Body of pancreas (tissue), 4 donors: ENCODE results near the gene SUPT20HL2. TPM values are rescaled to one million over a fixed set of nuclear protein-coding genes. Genes with fewer than 3 reads are reported as not detected.

Experiments used
- ATAC-seq: fragments of 150-250 bp; one replicate; pipeline ENCODE4 v1.9.1; 2016
- DNase-seq, 4 donors: peaks; one replicate each; pipeline ENCODE4 v3.0.0-alpha.2; 2019
- H3K27ac ChIP-seq, 4 donors: fragments of 200-600 bp; sonication (generic); 1 replicate in 3 of 4; 2 replicates in 1 of 4; pipeline versions ENCODE4 v1.5.1 to v1.6.1; 2016 to 2019; ENCODE audit warnings: mild to moderate bottlenecking in 1 of 4, mixed read lengths in 1 of 4, moderate library complexity in 1 of 4
- H3K27me3 ChIP-seq, 2 donors: fragments of 200-600 bp; sonication (generic); one replicate each; pipeline ENCODE4 v1.6.0; 2016; ENCODE audit warnings: mild to moderate bottlenecking in 1 of 2
- H3K36me3 ChIP-seq, 2 donors: fragments of 200-600 bp; sonication (generic); replicated peaks in 1 of 2; 2 replicates each; pipeline ENCODE4 v1.5.1; 2016; ENCODE audit warnings: low read depth in 2 of 2; ENCODE audit not compliant: insufficient read depth in 1 of 2
- H3K4me1 ChIP-seq: fragments of 200-600 bp; sonication (generic); one replicate; pipeline ENCODE4 v1.6.0; 2016
- H3K4me3 ChIP-seq, 2 donors: fragments of 200-600 bp; sonication (generic); 1 replicate in 1 of 2; 2 replicates in 1 of 2; pipeline ENCODE4 v1.5.1; 2016 to 2019
- H3K9me3 ChIP-seq, 3 donors: fragments of 200-600 bp; sonication (generic); 1 replicate in 2 of 3; 2 replicates in 1 of 3; pipeline ENCODE4 v1.5.1; 2016
- POLR2A ChIP-seq, 3 donors: fragments of 450-650 bp; IDR thresholded peaks; one replicate each; pipeline ENCODE4 v1.6.1; 2016; ENCODE audit warnings: antibody characterized with exemption in 3 of 3, mild to moderate bottlenecking in 2 of 3
- WGBS, 2 donors: methylation state at CpG; one replicate each; pipeline ENCODE4 v1.1.5; 2017; 5-methylcytosine and 5-hydroxymethylcytosine counted together
- intact Hi-C: fragments of 100-400 bp; cut with DNase I; formaldehyde crosslinking; loops from one replicate; pipeline ENCODE4 v1.15.1; 2023
- total RNA-seq, 2 donors: library from RNA; depleted of rRNA; stranded (reverse); fragments of >200 nt; gene quantifications; one replicate each; pipeline ENCODE4 v1.1.0, GENCODE V29; 2016
- TF ChIP-seq, protein P1 (sequence below), 7 experiments: fragments of 450-650 bp in 4 of 7; fragments of 200-600 bp in 3 of 7; sonication (generic) in 3 of 7; IDR thresholded peaks; one replicate each; pipeline ENCODE4 v1.5.1; 2016 to 2019; ENCODE audit warnings: antibody characterized with exemption in 7 of 7

Gene SUPT20HL2
- total RNA-seq, 2 donors from 2014 or later: not detected

DNA sequence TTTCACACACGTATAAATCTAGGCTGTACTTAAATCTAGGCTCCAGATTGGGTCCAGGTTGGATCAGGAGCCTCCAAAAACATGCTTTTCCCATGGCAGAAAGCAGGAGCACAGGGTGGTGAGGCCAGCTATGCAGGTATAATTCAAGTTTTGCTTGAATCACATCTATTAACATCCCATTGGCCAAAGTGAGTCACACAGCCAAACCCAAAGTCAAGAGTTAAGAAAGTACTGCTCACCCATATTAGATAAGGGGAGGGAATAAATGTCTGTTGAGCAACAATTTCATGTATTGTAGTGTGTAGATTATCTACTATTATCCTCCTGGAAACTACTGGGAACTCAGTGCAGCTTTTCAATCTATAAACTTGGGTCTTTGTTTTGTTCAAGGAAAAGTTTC lies 12.8 kb downstream of the SUPT20HL2 start:
- no peak for DNase-seq
- 83 to 100% methylated on average over 1 of the region's 1 CpG for WGBS, 2 donors
- intact Hi-C loops: no loop called here
- Histone ChIP-seq H3K36me3 (no peaks in the 10 kb centered on the region), H3K27me3 (no peaks in the 10 kb centered on the region), H3K9me3 (no peaks in the 10 kb centered on the region), H3K27ac (no peak overlapping the region), H3K4me1 (no peaks in the 10 kb centered on the region), H3K4me3 (no peak overlapping the region)
- no peak for ATAC-seq
- no peak for TF ChIP-seq POLR2A (IDR thresholded peaks at IDR 0.05)
- TF ChIP-seq, protein P1, sequence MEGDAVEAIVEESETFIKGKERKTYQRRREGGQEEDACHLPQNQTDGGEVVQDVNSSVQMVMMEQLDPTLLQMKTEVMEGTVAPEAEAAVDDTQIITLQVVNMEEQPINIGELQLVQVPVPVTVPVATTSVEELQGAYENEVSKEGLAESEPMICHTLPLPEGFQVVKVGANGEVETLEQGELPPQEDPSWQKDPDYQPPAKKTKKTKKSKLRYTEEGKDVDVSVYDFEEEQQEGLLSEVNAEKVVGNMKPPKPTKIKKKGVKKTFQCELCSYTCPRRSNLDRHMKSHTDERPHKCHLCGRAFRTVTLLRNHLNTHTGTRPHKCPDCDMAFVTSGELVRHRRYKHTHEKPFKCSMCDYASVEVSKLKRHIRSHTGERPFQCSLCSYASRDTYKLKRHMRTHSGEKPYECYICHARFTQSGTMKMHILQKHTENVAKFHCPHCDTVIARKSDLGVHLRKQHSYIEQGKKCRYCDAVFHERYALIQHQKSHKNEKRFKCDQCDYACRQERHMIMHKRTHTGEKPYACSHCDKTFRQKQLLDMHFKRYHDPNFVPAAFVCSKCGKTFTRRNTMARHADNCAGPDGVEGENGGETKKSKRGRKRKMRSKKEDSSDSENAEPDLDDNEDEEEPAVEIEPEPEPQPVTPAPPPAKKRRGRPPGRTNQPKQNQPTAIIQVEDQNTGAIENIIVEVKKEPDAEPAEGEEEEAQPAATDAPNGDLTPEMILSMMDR (IDR thresholded peaks at IDR 0.05): no peak

DNA sequence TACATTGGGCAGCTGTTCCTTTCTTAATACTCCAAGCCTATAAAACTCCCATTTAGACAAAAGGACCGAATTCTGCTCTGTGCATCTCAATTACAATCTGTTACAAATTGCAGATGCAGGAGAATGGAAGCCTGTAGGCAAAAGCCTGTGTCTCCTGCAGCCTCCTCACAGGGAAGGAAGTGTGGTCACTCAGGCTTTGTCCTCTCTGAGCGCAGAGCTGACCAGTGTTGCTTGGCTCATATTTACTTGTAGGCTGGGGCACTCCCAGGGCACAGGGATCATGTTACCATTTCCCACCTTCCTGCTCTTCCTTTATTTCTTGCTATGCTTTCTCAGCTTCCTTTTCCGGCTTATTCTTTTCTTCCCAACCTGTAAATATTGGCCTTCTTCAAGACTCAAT lies 15.7 kb downstream of the SUPT20HL2 start:
- Histone ChIP-seq H3K36me3 (no peaks in the 10 kb centered on the region), H3K27ac (no peak overlapping the region), H3K4me3 (no peak overlapping the region), H3K9me3 (no peaks in the 10 kb centered on the region), H3K4me1 (no peaks in the 10 kb centered on the region), H3K27me3 (no peaks in the 10 kb centered on the region)
- DNase-seq (no peak), ATAC-seq (no peak)
- no peak for TF ChIP-seq POLR2A (IDR thresholded peaks at IDR 0.05)
- intact Hi-C loops: no loop called here
- 69 to 70% methylated on average over 2 to 3 of the region's 3 CpGs for WGBS, 2 donors

GRCh38 chrX:24294619-24295018 lies 19.2 kb downstream of the SUPT20HL2 start:
- intact Hi-C loops: no loop called here
- H3K4me1 ChIP-seq: no peaks in the 10 kb centered on the region
- no peaks in the 10 kb centered on the region for H3K9me3 ChIP-seq
- no peaks in the 10 kb centered on the region for H3K36me3 ChIP-seq
- H3K27ac ChIP-seq: no peak overlapping the region
- H3K4me3 ChIP-seq: no peak overlapping the region
- TF ChIP-seq, protein P1 (IDR thresholded peaks at IDR 0.05): no peak
- DNase-seq: peak in 1 of 4 donors; percentile 13
- H3K27me3 ChIP-seq: no peaks in the 10 kb centered on the region
- WGBS, 2 donors: 39 to 43% methylated on average over 11 to 12 of the region's 13 CpGs
- no peak for ATAC-seq

- intact Hi-C loops: no loop called here
- no peak for TF ChIP-seq POLR2A (IDR thresholded peaks at IDR 0.05)
- TF ChIP-seq, protein P1 (IDR thresholded peaks at IDR 0.05): no peak
- no peak for ATAC-seq
- Histone ChIP-seq H3K27me3 (no peaks in the 10 kb centered on the region), H3K9me3 (no peaks in the 10 kb centered on the region), H3K27ac (no peak overlapping the region), H3K4me1 (no peaks in the 10 kb centered on the region), H3K4me3 (no peak overlapping the region), H3K36me3 (no peaks in the 10 kb centered on the region)
- no peak for DNase-seq
- WGBS, 2 donors: 61 to 85% methylated on average over 4 of the region's 4 CpGs
These were observed 20.5 kb downstream of the SUPT20HL2 start for GRCh38 chrX:24293412-24293811.

GRCh38 chrX:24292353-24292752 lies 21.5 kb downstream of the SUPT20HL2 start:
- no peaks in the 10 kb centered on the region for H3K36me3 ChIP-seq
- intact Hi-C loops: no loop called here
- H3K27me3 ChIP-seq: no peaks in the 10 kb centered on the region
- WGBS, 2 donors: 83 to 91% methylated on average over 2 to 4 of the region's 4 CpGs
- H3K4me3 ChIP-seq: no peak overlapping the region
- no peaks in the 10 kb centered on the region for H3K4me1 ChIP-seq
- DNase-seq: no peak
- H3K27ac ChIP-seq: no peak overlapping the region
- H3K9me3 ChIP-seq: no peaks in the 10 kb centered on the region
- ATAC-seq: no peak
- no peak for TF ChIP-seq POLR2A (IDR thresholded peaks at IDR 0.05)
- TF ChIP-seq, protein P1 (IDR thresholded peaks at IDR 0.05): no peak
